Skeletal muscle tissue (tissue), 4 donors: ENCODE data around the gene UGP2. TPM values are rescaled to one million over a fixed set of nuclear protein-coding genes. Genes with fewer than 3 reads are reported as not detected.
"Not testable (repeated sequence)": the region's sequence is repeated elsewhere in the genome, so short reads cannot be mapped to it uniquely, and the experiment has no call there.

Experiments
- H3K27ac ChIP-seq: one replicate; pipeline ENCODE4 v1.7.0; 2013; ENCODE audit warnings: mild to moderate bottlenecking, low read depth, low read length, inconsistent platforms
- H3K27me3 ChIP-seq, 3 donors: one replicate each; pipeline ENCODE4 v1.7.0; 2013; ENCODE audit warnings: low read length in 3 of 3; ENCODE audit not compliant: control insufficient read depth in 3 of 3, insufficient read depth in 3 of 3
- H3K36me3 ChIP-seq, 3 donors: one replicate each; pipeline ENCODE4 v1.7.0; 2013; ENCODE audit warnings: low read length in 3 of 3; ENCODE audit not compliant: control insufficient read depth in 3 of 3, insufficient read depth in 3 of 3
- H3K4me1 ChIP-seq, 3 donors: one replicate each; pipeline ENCODE4 v1.7.0; 2013; ENCODE audit warnings: low read length in 3 of 3, mild to moderate bottlenecking in 3 of 3; ENCODE audit not compliant: control insufficient read depth in 3 of 3, insufficient read depth in 3 of 3
- H3K4me3 ChIP-seq, 3 donors: one replicate each; pipeline ENCODE4 v1.7.0; 2013; ENCODE audit warnings: low read length in 3 of 3
- H3K9ac ChIP-seq, 3 donors: one replicate each; pipeline ENCODE4 v1.7.0; 2013; ENCODE audit warnings: low read length in 3 of 3, mild to moderate bottlenecking in 3 of 3, moderate library complexity in 2 of 3, low read depth in 1 of 3
- H3K9me3 ChIP-seq, 3 donors: one replicate each; pipeline ENCODE4 v1.7.0; 2013; ENCODE audit warnings: low read length in 3 of 3; ENCODE audit not compliant: control insufficient read depth in 3 of 3
- total RNA-seq: library from RNA; depleted of rRNA; stranded (reverse); fragments of >200 nt; gene quantifications from one replicate; pipeline ENCODE4 v1.2.3, GENCODE V29; 2014
- donor health status: Osteomylitis.

UGP2 gene
- total RNA-seq, 1 donor from 2014 or later = 270 TPM

GRCh38 chr2:63846487-63846886, 4.8 kb downstream of the UGP2 start:
- H3K27ac ChIP-seq = no peak overlapping the region
- no peaks in the 10 kb centered on the region for H3K36me3 ChIP-seq
- no peaks in the 10 kb centered on the region for H3K27me3 ChIP-seq
- no peaks in the 10 kb centered on the region for H3K9me3 ChIP-seq
- H3K4me1 ChIP-seq = peaks cover 34 to 50% (median 46%) of the 10 kb centered on the region in 3 donors
- H3K9ac ChIP-seq = no peak overlapping the region
- H3K4me3 ChIP-seq = peak overlapping the region in 1 of 3 donors; percentile 3

DNA sequence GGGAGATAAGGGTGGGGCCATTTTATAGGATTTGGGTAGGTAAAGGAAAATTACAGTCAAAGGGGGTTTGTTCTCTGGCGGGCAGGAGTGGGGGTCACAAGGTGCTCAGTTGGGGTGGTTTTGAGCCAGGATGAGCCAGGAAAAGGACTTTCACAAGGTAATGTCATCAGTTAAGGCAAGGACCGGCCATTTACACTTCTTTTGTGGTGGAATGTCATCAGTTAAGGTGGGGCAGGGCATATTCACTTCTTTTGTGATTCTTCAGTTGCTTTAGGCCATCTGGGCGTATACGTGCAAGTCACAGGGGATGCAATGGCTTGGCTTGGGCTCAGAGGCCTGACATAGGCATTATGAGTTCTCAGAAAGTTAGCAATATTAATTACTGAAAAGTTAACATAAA, 5.9 kb downstream of the UGP2 start:
- H3K27me3 ChIP-seq, H3K9ac ChIP-seq, H3K27ac ChIP-seq, H3K4me3 ChIP-seq, H3K9me3 ChIP-seq, H3K36me3 ChIP-seq: not testable (repeated sequence)
- H3K4me1 ChIP-seq = peaks cover 44 to 61% (median 56%) of the 10 kb centered on the region in 3 donors

- Histone ChIP-seq H3K36me3 (no peaks in the 10 kb centered on the region), H3K9me3 (no peaks in the 10 kb centered on the region), H3K4me3 (peak overlapping the region in 1 of 3 donors; percentile 6), H3K9ac (peak overlapping the region in 1 of 3 donors; percentile 3), H3K27me3 (no peaks in the 10 kb centered on the region), H3K27ac (peak overlapping the region; percentile 1), H3K4me1 (peaks cover 60 to 70% (median 64%) of the 10 kb centered on the region in 3 donors)
Measured at GRCh38 chr2:63849381-63850203, 7.9 kb downstream of the UGP2 start.

GRCh38 chr2:63850204-63850571, 8.5 kb downstream of the UGP2 start:
- H3K4me3 ChIP-seq = no peak overlapping the region

DNA sequence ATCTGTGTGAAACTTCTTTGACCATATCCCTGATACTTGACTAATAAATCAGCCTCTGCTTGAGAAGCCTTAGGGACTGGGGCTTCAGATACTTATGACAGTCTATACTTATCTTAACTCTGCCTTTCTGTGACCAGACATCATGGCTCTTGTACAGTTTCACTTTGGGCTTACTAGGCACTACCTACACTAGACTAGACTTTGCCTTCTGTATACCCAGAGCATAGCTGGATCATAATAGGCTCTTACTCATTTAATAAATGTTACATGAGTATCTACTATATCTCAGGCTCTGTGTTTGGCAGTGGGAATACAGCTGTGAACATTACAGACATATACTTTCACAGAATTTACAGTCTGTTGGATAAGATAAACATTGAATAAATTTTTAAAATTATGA, 9.0 kb downstream of the UGP2 start:
- H3K4me3 ChIP-seq = no peak overlapping the region
- no peak overlapping the region for H3K27ac ChIP-seq
- H3K4me1 ChIP-seq = peaks cover 59 to 62% (median 60%) of the 10 kb centered on the region in 3 donors
- no peaks in the 10 kb centered on the region for H3K9me3 ChIP-seq
- H3K27me3 ChIP-seq = no peaks in the 10 kb centered on the region
- H3K36me3 ChIP-seq = no peaks in the 10 kb centered on the region
- H3K9ac ChIP-seq = no peak overlapping the region

More at GRCh38 chr2:63850204-63850571, 8.5 kb downstream of the UGP2 start:
- H3K36me3 ChIP-seq = no peaks in the 10 kb centered on the region
- no peak overlapping the region for H3K9ac ChIP-seq
- no peaks in the 10 kb centered on the region for H3K9me3 ChIP-seq
- no peaks in the 10 kb centered on the region for H3K27me3 ChIP-seq
- H3K4me1 ChIP-seq = peaks cover 60 to 67% (median 61%) of the 10 kb centered on the region in 3 donors
- H3K27ac ChIP-seq = peak overlapping the region; percentile 1

DNA sequence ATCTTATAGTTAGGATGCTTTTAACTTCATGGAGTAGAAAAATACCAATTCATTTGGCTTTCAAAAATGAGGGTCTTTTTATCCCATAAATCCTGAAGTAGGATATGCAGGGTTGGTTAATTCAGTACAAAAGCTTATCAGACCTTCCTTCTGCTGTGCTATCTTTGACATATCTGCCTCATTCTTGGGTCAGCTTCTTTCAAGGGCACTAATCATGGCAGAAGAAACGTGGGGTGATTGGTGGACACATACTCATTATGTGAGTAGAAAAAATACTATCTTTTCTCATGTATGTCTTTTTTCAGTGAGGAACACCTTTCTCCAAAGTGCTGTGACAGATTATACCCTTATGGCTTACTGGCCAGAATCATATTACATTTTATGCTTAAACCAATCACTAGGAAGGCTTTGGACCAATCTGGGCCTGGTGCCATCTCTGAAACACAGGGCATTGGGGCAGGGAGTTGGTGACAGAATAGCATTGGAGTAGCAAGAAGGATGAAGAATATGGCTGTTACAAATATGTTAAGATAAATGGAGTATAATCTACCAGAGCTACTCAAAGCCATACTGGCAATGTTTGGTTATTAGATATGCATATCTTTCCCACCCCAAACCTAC, 10.1 kb downstream of the UGP2 start:
- Histone ChIP-seq H3K9ac (no peak overlapping the region), H3K27ac (no peak overlapping the region), H3K4me3 (no peak overlapping the region), H3K36me3 (no peaks in the 10 kb centered on the region), H3K9me3 (no peaks in the 10 kb centered on the region), H3K27me3 (no peaks in the 10 kb centered on the region), H3K4me1 (peaks cover 53 to 59% (median 54%) of the 10 kb centered on the region in 3 donors)

DNA sequence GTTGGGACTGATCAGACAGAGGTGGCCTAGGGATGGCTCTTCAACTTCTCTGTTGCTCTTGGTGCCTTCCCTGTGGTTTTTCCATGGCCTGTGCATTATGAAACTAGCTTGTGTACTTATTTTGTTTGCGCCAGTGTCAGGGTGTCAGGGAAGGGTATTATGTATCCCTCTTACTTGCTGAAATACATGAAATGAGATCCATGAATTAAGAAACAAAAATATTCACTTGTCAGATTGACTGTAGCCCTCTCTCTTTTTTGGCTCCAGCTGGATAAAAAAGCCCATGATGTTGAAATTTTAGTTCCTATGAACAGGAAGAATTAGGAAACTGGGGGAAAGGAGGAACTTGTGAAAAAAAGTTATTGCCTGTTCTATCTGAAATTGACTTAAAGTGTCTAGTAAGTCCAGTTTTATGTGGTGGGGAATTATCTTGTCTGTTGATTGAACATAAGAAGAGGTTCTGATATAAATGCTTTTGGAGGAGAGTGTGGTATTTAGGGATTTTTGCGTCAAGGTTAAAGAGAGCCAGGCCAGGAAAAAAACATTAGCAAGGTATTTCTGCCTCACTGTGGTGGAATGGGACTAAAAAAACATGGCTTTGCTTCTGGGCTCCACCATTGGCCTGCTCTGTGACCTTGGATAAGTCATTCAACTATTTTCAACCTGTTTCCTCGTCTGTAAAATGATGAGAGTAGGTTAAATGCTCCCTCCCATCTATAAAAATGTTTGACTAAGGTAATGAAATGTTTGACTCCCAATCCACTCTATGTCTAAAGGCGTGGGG, 12.0 kb downstream of the UGP2 start:
- Histone ChIP-seq H3K9ac (peak overlapping the region in 1 of 3 donors; percentile 25), H3K4me1 (peaks cover 48 to 55% (median 51%) of the 10 kb centered on the region in 3 donors), H3K27me3 (no peaks in the 10 kb centered on the region), H3K9me3 (no peaks in the 10 kb centered on the region), H3K27ac (peak overlapping the region; percentile 68), H3K4me3 (peak overlapping the region in 2 of 3 donors; percentile 9 to 20), H3K36me3 (peaks cover 8 to 14% (median 10%) of the 10 kb centered on the region in 3 donors)

DNA sequence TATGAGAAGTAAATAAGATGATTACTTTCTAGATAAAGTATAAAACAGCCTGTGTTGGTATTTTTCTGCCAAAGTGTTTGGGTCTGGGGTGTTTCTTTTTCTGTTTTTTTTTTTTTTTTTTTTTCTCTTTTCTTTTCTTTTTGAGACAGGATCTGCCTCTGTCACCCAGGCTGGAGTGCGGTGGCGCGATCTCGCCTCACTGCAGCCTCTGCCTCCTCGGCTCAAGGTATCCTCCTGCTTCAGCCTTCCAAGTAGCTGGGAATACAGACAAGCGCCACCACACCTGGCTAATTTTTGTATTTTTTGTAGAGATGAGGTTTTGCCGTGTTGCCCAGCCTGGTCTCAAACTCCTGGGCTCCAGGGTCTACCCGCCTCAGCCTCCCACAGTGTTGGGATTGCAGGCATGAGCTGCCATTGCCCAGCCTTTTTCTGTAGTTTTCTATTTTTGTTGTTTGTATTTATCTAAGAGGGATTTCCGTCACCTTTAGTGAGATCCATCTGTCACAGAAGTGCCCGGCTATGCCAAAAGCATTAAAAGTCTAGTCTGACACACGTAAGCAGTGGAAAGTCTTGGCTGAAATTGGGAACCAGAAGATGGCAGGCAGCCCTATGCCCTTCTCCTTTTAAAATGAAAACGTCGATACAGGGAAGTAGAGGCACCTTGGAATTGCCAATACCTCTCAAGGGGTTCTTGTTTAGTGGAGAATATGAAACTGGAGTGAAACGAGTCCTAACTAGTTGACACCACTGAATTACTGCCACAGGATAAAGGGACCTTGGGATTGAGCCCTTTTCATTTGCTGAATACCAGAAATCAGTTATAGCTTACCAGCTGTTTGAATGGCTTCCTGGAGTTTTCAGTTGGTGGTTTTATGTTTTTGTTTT, 14.0 kb downstream of the UGP2 start:
- H3K36me3 ChIP-seq = peaks cover 18 to 27% (median 23%) of the 10 kb centered on the region in 3 donors
- peak overlapping the region; percentile 72 for H3K27ac ChIP-seq
- no peaks in the 10 kb centered on the region for H3K9me3 ChIP-seq
- H3K4me1 ChIP-seq = peaks cover 35 to 44% (median 40%) of the 10 kb centered on the region in 3 donors
- peak overlapping the region in 1 of 3 donors; percentile 15 for H3K4me3 ChIP-seq
- H3K27me3 ChIP-seq = no peaks in the 10 kb centered on the region
- peak overlapping the region in 2 of 3 donors; percentile 40 to 51 for H3K9ac ChIP-seq

DNA sequence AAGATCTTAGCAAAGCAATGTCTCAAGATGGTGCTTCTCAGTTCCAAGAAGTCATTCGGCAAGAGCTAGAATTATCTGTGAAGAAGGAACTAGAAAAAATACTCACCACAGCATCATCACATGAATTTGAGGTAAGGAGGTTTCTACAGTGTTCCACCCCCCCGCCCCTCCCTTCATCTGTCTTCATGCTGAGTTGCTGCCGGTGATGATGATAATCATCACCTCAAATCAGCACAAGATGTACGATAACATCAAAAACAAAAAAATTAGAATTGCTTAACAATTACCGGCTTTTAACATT, 14.6 kb downstream of the UGP2 start:
- Histone ChIP-seq H3K27me3 (no peaks in the 10 kb centered on the region), H3K4me1 (peaks cover 36 to 40% (median 37%) of the 10 kb centered on the region in 3 donors), H3K36me3 (peaks cover 18 to 27% (median 23%) of the 10 kb centered on the region in 3 donors), H3K4me3 (peak overlapping the region in 1 of 3 donors; percentile 15), H3K27ac (peak overlapping the region; percentile 72), H3K9me3 (no peaks in the 10 kb centered on the region), H3K9ac (peak overlapping the region in 1 of 3 donors; percentile 51)
